ENCODE results near the gene ITM2B. TPM values are rescaled to one million over a fixed set of nuclear protein-coding genes. Genes with fewer than 3 reads are reported as not detected.

Gene ITM2B
- total and polyA plus RNA-seq, 10 of the 15 experiments (the other 5 are each of a cell fraction or from before 2014, with no cell fraction given) = 2.5 to 18.1 (median 4.9) TPM

DNA sequence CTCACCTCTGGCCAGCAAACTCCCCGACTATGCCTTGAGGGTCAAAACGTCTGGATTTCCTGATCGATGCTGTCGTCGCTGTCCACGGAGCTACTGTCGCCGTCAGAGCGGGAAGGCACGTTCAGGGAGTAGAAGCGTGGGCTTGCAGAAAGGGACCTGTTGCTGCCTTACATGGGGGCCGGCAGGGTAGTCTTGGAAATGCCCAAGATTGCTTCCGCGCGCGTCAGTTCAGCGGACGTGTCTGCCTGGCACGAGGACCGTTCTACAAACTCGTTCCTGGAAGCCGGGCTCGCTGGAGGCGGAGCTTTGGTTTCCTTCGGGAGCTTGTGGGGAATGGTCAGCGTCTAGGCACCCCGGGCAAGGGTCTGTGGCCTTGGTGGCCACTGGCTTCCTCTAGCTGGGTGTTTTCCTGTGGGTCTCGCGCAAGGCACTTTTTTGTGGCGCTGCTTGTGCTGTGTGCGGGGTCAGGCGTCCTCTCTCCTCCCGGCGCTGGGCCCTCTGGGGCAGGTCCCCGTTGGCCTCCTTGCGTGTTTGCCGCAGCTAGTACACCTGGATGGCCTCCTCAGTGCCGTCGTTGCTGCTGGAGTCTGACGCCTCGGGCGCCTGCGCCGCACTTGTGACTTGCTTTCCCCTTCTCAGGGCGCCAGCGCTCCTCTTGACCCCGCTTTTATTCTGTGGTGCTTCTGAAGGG lies 86.0 kb downstream of the ITM2B start (continued):
- TF ChIP-seq, protein P1, sequence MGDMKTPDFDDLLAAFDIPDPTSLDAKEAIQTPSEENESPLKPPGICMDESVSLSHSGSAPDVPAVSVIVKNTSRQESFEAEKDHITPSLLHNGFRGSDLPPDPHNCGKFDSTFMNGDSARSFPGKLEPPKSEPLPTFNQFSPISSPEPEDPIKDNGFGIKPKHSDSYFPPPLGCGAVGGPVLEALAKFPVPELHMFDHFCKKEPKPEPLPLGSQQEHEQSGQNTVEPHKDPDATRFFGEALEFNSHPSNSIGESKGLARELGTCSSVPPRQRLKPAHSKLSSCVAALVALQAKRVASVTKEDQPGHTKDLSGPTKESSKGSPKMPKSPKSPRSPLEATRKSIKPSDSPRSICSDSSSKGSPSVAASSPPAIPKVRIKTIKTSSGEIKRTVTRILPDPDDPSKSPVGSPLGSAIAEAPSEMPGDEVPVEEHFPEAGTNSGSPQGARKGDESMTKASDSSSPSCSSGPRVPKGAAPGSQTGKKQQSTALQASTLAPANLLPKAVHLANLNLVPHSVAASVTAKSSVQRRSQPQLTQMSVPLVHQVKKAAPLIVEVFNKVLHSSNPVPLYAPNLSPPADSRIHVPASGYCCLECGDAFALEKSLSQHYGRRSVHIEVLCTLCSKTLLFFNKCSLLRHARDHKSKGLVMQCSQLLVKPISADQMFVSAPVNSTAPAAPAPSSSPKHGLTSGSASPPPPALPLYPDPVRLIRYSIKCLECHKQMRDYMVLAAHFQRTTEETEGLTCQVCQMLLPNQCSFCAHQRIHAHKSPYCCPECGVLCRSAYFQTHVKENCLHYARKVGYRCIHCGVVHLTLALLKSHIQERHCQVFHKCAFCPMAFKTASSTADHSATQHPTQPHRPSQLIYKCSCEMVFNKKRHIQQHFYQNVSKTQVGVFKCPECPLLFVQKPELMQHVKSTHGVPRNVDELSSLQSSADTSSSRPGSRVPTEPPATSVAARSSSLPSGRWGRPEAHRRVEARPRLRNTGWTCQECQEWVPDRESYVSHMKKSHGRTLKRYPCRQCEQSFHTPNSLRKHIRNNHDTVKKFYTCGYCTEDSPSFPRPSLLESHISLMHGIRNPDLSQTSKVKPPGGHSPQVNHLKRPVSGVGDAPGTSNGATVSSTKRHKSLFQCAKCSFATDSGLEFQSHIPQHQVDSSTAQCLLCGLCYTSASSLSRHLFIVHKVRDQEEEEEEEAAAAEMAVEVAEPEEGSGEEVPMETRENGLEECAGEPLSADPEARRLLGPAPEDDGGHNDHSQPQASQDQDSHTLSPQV (IDR thresholded peaks at IDR 0.05) = no peak
- TF ChIP-seq EZH2 (IDR thresholded peaks at IDR 0.05; ENCODE audit: borderline replicate concordance, control insufficient read depth, low read depth, low read length) (no peak), DPF2 (IDR thresholded peaks at IDR 0.05) (no peak), ZSCAN29 (IDR thresholded peaks at IDR 0.05) (no peak)
- TF ChIP-seq, protein P2, sequence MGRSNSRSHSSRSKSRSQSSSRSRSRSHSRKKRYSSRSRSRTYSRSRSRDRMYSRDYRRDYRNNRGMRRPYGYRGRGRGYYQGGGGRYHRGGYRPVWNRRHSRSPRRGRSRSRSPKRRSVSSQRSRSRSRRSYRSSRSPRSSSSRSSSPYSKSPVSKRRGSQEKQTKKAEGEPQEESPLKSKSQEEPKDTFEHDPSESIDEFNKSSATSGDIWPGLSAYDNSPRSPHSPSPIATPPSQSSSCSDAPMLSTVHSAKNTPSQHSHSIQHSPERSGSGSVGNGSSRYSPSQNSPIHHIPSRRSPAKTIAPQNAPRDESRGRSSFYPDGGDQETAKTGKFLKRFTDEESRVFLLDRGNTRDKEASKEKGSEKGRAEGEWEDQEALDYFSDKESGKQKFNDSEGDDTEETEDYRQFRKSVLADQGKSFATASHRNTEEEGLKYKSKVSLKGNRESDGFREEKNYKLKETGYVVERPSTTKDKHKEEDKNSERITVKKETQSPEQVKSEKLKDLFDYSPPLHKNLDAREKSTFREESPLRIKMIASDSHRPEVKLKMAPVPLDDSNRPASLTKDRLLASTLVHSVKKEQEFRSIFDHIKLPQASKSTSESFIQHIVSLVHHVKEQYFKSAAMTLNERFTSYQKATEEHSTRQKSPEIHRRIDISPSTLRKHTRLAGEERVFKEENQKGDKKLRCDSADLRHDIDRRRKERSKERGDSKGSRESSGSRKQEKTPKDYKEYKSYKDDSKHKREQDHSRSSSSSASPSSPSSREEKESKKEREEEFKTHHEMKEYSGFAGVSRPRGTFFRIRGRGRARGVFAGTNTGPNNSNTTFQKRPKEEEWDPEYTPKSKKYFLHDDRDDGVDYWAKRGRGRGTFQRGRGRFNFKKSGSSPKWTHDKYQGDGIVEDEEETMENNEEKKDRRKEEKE (IDR thresholded peaks at IDR 0.05) = no peak
- TF ChIP-seq, protein P3, sequence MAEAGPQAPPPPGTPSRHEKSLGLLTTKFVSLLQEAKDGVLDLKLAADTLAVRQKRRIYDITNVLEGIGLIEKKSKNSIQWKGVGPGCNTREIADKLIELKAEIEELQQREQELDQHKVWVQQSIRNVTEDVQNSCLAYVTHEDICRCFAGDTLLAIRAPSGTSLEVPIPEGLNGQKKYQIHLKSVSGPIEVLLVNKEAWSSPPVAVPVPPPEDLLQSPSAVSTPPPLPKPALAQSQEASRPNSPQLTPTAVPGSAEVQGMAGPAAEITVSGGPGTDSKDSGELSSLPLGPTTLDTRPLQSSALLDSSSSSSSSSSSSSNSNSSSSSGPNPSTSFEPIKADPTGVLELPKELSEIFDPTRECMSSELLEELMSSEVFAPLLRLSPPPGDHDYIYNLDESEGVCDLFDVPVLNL (IDR thresholded peaks at IDR 0.05; ENCODE audit: low read depth, low read length) = no peak

Other genes starting within 250 kb of the ITM2B start
- gene SUCLA2, start 231.9 kb upstream of the ITM2B start, total RNA-seq (2014; rRNA removed) = 30.0 and 30.5 TPM in 2 replicates
- gene SUCLA2, start 231.9 kb upstream of the ITM2B start, total RNA-seq (2014; rRNA removed; fragmentation: Illumina TruSeq; extraction: Trizol) = 41.1 and 43.8 TPM in 2 replicates
- gene SUCLA2, start 231.9 kb upstream of the ITM2B start, total RNA-seq (2021) = 35.3 and 36.8 TPM in 2 replicates
- gene SUCLA2, start 231.9 kb upstream of the ITM2B start, polyA plus RNA-seq (2011; rRNA removed) = 50.7 and 86.2 TPM in 2 replicates
- gene SUCLA2, start 231.9 kb upstream of the ITM2B start, polyA plus RNA-seq (2014; fragmentation: Illumina TruSeq; extraction: Trizol) = 36.8 and 43.0 TPM in 2 replicates
- gene SUCLA2, start 231.9 kb upstream of the ITM2B start, polyA plus RNA-seq (2014; fragmentation: Nextera tagmentation; extraction: Ambion mirVana) = 10 to 100 TPM; 41.8 to 45.2 TPM
- 25.9 and 27.5 TPM in 2 replicates for gene SUCLA2, start 231.9 kb upstream of the ITM2B start, polyA plus RNA-seq (2014; rRNA removed)
- gene SUCLA2, start 231.9 kb upstream of the ITM2B start, polyA plus RNA-seq (2016; fragmentation: Nextera tagmentation; extraction: Ambion mirVana) = 10 to 100 TPM; 82.3 to 83.4 TPM
- gene NUDT15, start 195.5 kb upstream of the ITM2B start, total RNA-seq (2014; rRNA removed) = 14.7 and 15.4 TPM in 2 replicates
- 18.3 TPM in 2 replicates for gene NUDT15, start 195.5 kb upstream of the ITM2B start, total RNA-seq (2014; rRNA removed; fragmentation: Illumina TruSeq; extraction: Trizol)
- gene NUDT15, start 195.5 kb upstream of the ITM2B start, total RNA-seq (2021) = 10.0 and 12.0 TPM in 2 replicates
- gene NUDT15, start 195.5 kb upstream of the ITM2B start, polyA plus RNA-seq (2011; rRNA removed) = 20.6 and 30.3 TPM in 2 replicates
- 20.4 and 23.3 TPM in 2 replicates for gene NUDT15, start 195.5 kb upstream of the ITM2B start, polyA plus RNA-seq (2014; fragmentation: Illumina TruSeq; extraction: Trizol)
- 10 to 100 TPM; 11.4 to 17.7 TPM for gene NUDT15, start 195.5 kb upstream of the ITM2B start, polyA plus RNA-seq (2014; fragmentation: Nextera tagmentation; extraction: Ambion mirVana)
- 13.6 and 16.5 TPM in 2 replicates for gene NUDT15, start 195.5 kb upstream of the ITM2B start, polyA plus RNA-seq (2014; rRNA removed)
- gene NUDT15, start 195.5 kb upstream of the ITM2B start, polyA plus RNA-seq (2016; fragmentation: Nextera tagmentation; extraction: Ambion mirVana) = 10 to 100 TPM; 25.2 to 26.7 TPM
- gene MED4, start 138.1 kb upstream of the ITM2B start, total RNA-seq (2014; rRNA removed) = 31.5 and 38.0 TPM in 2 replicates
- 48.4 and 51.9 TPM in 2 replicates for gene MED4, start 138.1 kb upstream of the ITM2B start, total RNA-seq (2014; rRNA removed; fragmentation: Illumina TruSeq; extraction: Trizol)
- gene MED4, start 138.1 kb upstream of the ITM2B start, total RNA-seq (2021) = 40.1 and 43.7 TPM in 2 replicates
- gene MED4, start 138.1 kb upstream of the ITM2B start, polyA plus RNA-seq (2011; rRNA removed) = 92.5 and 107 TPM in 2 replicates
- 85.5 and 100 TPM in 2 replicates for gene MED4, start 138.1 kb upstream of the ITM2B start, polyA plus RNA-seq (2014; fragmentation: Illumina TruSeq; extraction: Trizol)
- 100 to 1,000 TPM; 103 to 117 TPM for gene MED4, start 138.1 kb upstream of the ITM2B start, polyA plus RNA-seq (2014; fragmentation: Nextera tagmentation; extraction: Ambion mirVana)
- 58.4 and 66.8 TPM in 2 replicates for gene MED4, start 138.1 kb upstream of the ITM2B start, polyA plus RNA-seq (2014; rRNA removed)
- gene MED4, start 138.1 kb upstream of the ITM2B start, polyA plus RNA-seq (2016; fragmentation: Nextera tagmentation; extraction: Ambion mirVana) = 10 to 100 TPM; 89.3 to 92.2 TPM
- gene RB1, start 70.5 kb downstream of the ITM2B start, total RNA-seq (2014; rRNA removed) = 7.2 and 8.7 TPM in 2 replicates
- 8.5 and 9.4 TPM in 2 replicates for gene RB1, start 70.5 kb downstream of the ITM2B start, total RNA-seq (2014; rRNA removed; fragmentation: Illumina TruSeq; extraction: Trizol)
- 7.5 and 9.0 TPM in 2 replicates for gene RB1, start 70.5 kb downstream of the ITM2B start, total RNA-seq (2021)
- gene RB1, start 70.5 kb downstream of the ITM2B start, polyA plus RNA-seq (2011; rRNA removed) = 45.0 and 74.9 TPM in 2 replicates
- 10.3 and 10.6 TPM in 2 replicates for gene RB1, start 70.5 kb downstream of the ITM2B start, polyA plus RNA-seq (2014; fragmentation: Illumina TruSeq; extraction: Trizol)
- gene RB1, start 70.5 kb downstream of the ITM2B start, polyA plus RNA-seq (2014; fragmentation: Nextera tagmentation; extraction: Ambion mirVana) = 1 to 10 TPM; 2.8 to 3.6 TPM
- 3.9 and 5.1 TPM in 2 replicates for gene RB1, start 70.5 kb downstream of the ITM2B start, polyA plus RNA-seq (2014; rRNA removed)
- gene RB1, start 70.5 kb downstream of the ITM2B start, polyA plus RNA-seq (2016; fragmentation: Nextera tagmentation; extraction: Ambion mirVana) = 10 to 100 TPM in 1 of 2 experiments, 1 to 10 TPM in 1; 7.6 to 10.5 TPM
- 3.4 TPM in 2 replicates for gene LPAR6, start 179.9 kb downstream of the ITM2B start, total RNA-seq (2014; rRNA removed)
- gene LPAR6, start 179.9 kb downstream of the ITM2B start, total RNA-seq (2014; rRNA removed; fragmentation: Illumina TruSeq; extraction: Trizol) = 3.1 and 3.4 TPM in 2 replicates
- 2.2 TPM in 2 replicates for gene LPAR6, start 179.9 kb downstream of the ITM2B start, total RNA-seq (2021)
- gene LPAR6, start 179.9 kb downstream of the ITM2B start, polyA plus RNA-seq (2011; rRNA removed) = 3.1 and 5.8 TPM in 2 replicates
- 4.2 and 7.5 TPM in 2 replicates for gene LPAR6, start 179.9 kb downstream of the ITM2B start, polyA plus RNA-seq (2014; fragmentation: Illumina TruSeq; extraction: Trizol)
- gene LPAR6, start 179.9 kb downstream of the ITM2B start, polyA plus RNA-seq (2014; fragmentation: Nextera tagmentation; extraction: Ambion mirVana) = 1 to 10 TPM; 2.0 to 3.2 TPM
- 1.9 and 2.3 TPM in 2 replicates for gene LPAR6, start 179.9 kb downstream of the ITM2B start, polyA plus RNA-seq (2014; rRNA removed)
- gene LPAR6, start 179.9 kb downstream of the ITM2B start, polyA plus RNA-seq (2016; fragmentation: Nextera tagmentation; extraction: Ambion mirVana) = 1 to 10 TPM; 1.4 to 2.6 TPM

All from GM12878 (cell line).